ENCODE measurements around the gene ADAMTS20. TPM values are rescaled to one million over a fixed set of nuclear protein-coding genes. Genes with fewer than 3 reads are reported as not detected.

The ADAMTS20 gene
- total RNA-seq, 1 donor from 2014 or later: 0.19 TPM

GRCh38 chr12:43428088-43428600 lies 123.9 kb downstream of the ADAMTS20 start:
- TF ChIP-seq CTCF (IDR thresholded peaks at IDR 0.05; ENCODE audit: unreplicated experiment): no peak
- H3K27me3 Mint-ChIP-seq: no peaks in the 10 kb centered on the region
- no peaks in the 10 kb centered on the region for H3K36me3 Mint-ChIP-seq (ENCODE audit: insufficient read depth)
- no peak overlapping the region for H3K4me3 Mint-ChIP-seq (ENCODE audit: low read depth)
- peaks cover 2% of the 10 kb centered on the region for H3K4me1 Mint-ChIP-seq (ENCODE audit: low read depth)
- no peak overlapping the region for H3K27ac Mint-ChIP-seq
- DNase-seq (ENCODE audit: low spot score, unreplicated experiment): no peak
- no peaks in the 10 kb centered on the region for H3K9me3 Mint-ChIP-seq (ENCODE audit: low read depth)

- H3K4me3 Mint-ChIP-seq (ENCODE audit: low read depth): no peak overlapping the region
- H3K4me1 Mint-ChIP-seq (ENCODE audit: low read depth): peaks cover 3% of the 10 kb centered on the region
- H3K9me3 Mint-ChIP-seq (ENCODE audit: low read depth): no peaks in the 10 kb centered on the region
- no peak for DNase-seq (ENCODE audit: low spot score, unreplicated experiment)
- H3K36me3 Mint-ChIP-seq (ENCODE audit: insufficient read depth): no peaks in the 10 kb centered on the region
- H3K27me3 Mint-ChIP-seq: no peaks in the 10 kb centered on the region
- no peak overlapping the region for H3K27ac Mint-ChIP-seq
- no peak for TF ChIP-seq CTCF (IDR thresholded peaks at IDR 0.05; ENCODE audit: unreplicated experiment)
These were observed 126.6 kb downstream of the ADAMTS20 start for GRCh38 chr12:43425361-43425760.

GRCh38 chr12:43416981-43417380 lies 135.0 kb downstream of the ADAMTS20 start:
- no peaks in the 10 kb centered on the region for H3K36me3 Mint-ChIP-seq (ENCODE audit: insufficient read depth)
- H3K9me3 Mint-ChIP-seq (ENCODE audit: low read depth): peaks cover 3% of the 10 kb centered on the region

DNA sequence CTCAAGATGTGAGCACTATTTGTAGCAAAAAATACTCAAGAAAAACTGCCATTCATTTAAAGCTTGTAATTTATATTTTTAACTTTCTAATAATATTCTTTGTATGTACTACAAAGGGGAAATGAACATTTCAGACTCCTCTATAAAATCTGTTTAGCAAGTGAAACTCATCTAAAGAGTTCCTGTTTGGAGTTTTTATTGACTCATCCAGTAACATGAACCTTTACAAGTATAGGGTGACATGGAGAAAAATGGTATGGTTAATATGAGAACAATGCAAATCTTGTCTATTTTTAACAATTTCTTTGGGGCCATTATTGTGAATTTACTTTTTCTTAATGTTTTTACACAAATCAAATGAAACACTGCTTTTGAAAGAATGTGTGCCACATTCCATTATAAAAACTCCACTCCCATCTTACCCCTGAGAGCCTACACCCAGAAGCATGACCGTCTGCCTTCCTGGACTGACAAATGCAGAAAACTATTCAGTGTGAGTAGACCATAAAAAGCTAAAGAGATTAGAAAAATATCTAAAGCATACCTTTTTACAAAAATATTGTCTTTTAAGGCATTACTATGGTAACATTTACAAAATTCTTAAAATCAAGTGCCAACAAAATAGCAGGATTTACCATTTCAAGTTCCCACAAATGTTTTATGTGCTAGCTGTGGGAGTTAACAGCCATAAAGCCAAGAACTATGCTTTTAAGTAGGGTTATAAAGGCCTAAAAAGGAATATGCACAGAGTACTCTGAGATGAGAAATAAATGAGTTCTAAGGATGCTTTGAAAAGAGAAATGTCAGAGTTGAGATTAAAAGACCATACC lies 144.0 kb downstream of the ADAMTS20 start:
- Mint-ChIP-seq H3K4me1 (ENCODE audit: low read depth) (peaks cover 10% of the 10 kb centered on the region), H3K36me3 (ENCODE audit: insufficient read depth) (no peaks in the 10 kb centered on the region), H3K27me3 (no peaks in the 10 kb centered on the region), H3K4me3 (ENCODE audit: low read depth) (no peak overlapping the region), H3K27ac (no peak overlapping the region), H3K9me3 (ENCODE audit: low read depth) (peaks cover 3% of the 10 kb centered on the region)
- no peak for DNase-seq (ENCODE audit: low spot score, unreplicated experiment)
- no peak for TF ChIP-seq CTCF (IDR thresholded peaks at IDR 0.05; ENCODE audit: unreplicated experiment)

More at GRCh38 chr12:43416981-43417380, 135.0 kb downstream of the ADAMTS20 start:
- no peak for DNase-seq (ENCODE audit: low spot score, unreplicated experiment)
- Mint-ChIP-seq H3K4me3 (ENCODE audit: low read depth) (no peak overlapping the region), H3K4me1 (ENCODE audit: low read depth) (no peaks in the 10 kb centered on the region), H3K27me3 (no peaks in the 10 kb centered on the region), H3K27ac (no peak overlapping the region)
- no peak for TF ChIP-seq CTCF (IDR thresholded peaks at IDR 0.05; ENCODE audit: unreplicated experiment)

DNA sequence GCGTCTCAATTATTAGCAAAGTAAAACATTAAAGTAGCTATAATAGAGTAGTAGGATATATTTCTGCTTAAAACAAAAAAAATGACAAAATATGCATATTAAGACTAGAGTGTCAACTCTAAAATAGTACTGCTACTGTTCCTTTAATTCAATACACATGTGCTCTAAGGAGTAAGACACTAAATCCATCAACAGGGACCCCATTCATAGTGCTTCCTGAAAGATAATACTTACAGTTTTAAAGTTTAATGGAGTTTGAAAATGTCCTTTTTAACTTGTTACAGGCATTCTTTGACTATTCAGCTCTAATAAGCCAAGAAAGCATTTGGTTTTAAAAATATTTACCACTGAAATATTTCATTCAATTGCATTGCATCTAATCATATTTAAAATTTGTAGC lies 145.2 kb downstream of the ADAMTS20 start:
- Mint-ChIP-seq H3K9me3 (ENCODE audit: low read depth) (peaks cover 3% of the 10 kb centered on the region), H3K4me1 (ENCODE audit: low read depth) (peaks cover 15% of the 10 kb centered on the region), H3K4me3 (ENCODE audit: low read depth) (no peak overlapping the region), H3K27me3 (no peaks in the 10 kb centered on the region), H3K27ac (no peak overlapping the region), H3K36me3 (ENCODE audit: insufficient read depth) (no peaks in the 10 kb centered on the region)
- DNase-seq (ENCODE audit: low spot score, unreplicated experiment): no peak
- TF ChIP-seq CTCF (IDR thresholded peaks at IDR 0.05; ENCODE audit: unreplicated experiment): no peak
